Tibial nerve (tissue), 4 donors: ENCODE data around the gene GANAB. TPM values are rescaled to one million over a fixed set of nuclear protein-coding genes. Genes with fewer than 3 reads are reported as not detected.

Experiments
- DNase-seq, 2 donors: peaks; one replicate each; pipeline ENCODE4 v3.0.0-alpha.2; 2019; ENCODE audit warnings: low spot score in 2 of 2
- H3K27ac ChIP-seq, 4 donors: fragments of 200-600 bp; sonication (generic) in 3 of 4; one replicate each; pipeline ENCODE4 v1.5.1; 2017 to 2019; ENCODE audit warnings: mild to moderate bottlenecking in 1 of 4
- H3K27me3 ChIP-seq, 2 donors: fragments of 200-600 bp; sonication (generic) in 1 of 2; one replicate each; pipeline versions ENCODE4 v1.5.1 to v1.6.0; 2017 to 2019
- H3K36me3 ChIP-seq, 3 donors: fragments of 200-600 bp; sonication (generic); one replicate each; pipeline ENCODE4 v1.5.1; 2018 to 2019
- H3K4me1 ChIP-seq, 4 donors: fragments of 200-600 bp; sonication (generic) in 3 of 4; one replicate each; pipeline ENCODE4 v1.5.1; 2017 to 2019
- H3K4me3 ChIP-seq, 4 donors: fragments of 200-600 bp; sonication (generic) in 3 of 4; one replicate each; pipeline ENCODE4 v1.5.1; 2017 to 2019; ENCODE audit warnings: mild to moderate bottlenecking in 1 of 4, moderate library complexity in 1 of 4
- H3K9me3 ChIP-seq, 4 donors: fragments of 200-600 bp; sonication (generic) in 3 of 4; one replicate each; pipeline ENCODE4 v1.5.1; 2017 to 2019
- EP300 ChIP-seq, 2 donors: sonication (generic); formaldehyde crosslinking; IDR thresholded peaks; one replicate each; pipeline ENCODE4 v1.6.1; 2017; ENCODE audit warnings: antibody characterized with exemption in 2 of 2, mild to moderate bottlenecking in 1 of 2
- POLR2A ChIP-seq, 2 donors: fragments of 450-650 bp; IDR thresholded peaks; one replicate each; pipeline ENCODE4 v1.6.1; 2017; ENCODE audit warnings: antibody characterized with exemption in 2 of 2, mild to moderate bottlenecking in 2 of 2, moderate library complexity in 2 of 2
- WGBS, 2 donors: methylation state at CpG; one replicate each; pipeline ENCODE4 v1.1.5; 2018; 5-methylcytosine and 5-hydroxymethylcytosine counted together
- total RNA-seq, 4 donors: library from RNA; depleted of rRNA; stranded (reverse); fragments of >200 nt; gene quantifications; one replicate each; pipeline ENCODE4 v1.1.0, GENCODE V29; 2016
- TF ChIP-seq, protein P1 (sequence below), 5 experiments: fragments of 200-600 bp in 3 of 5; fragments of 450-650 bp in 2 of 5; sonication (generic) in 3 of 5; IDR thresholded peaks; one replicate each; pipeline ENCODE4 v1.5.1; 2016 to 2019; ENCODE audit warnings: antibody characterized with exemption in 5 of 5, mild to moderate bottlenecking in 3 of 5, moderate library complexity in 2 of 5

GANAB gene
- total RNA-seq, 4 donors from 2014 or later, result 107 to 150 (median 121) TPM

DNA sequence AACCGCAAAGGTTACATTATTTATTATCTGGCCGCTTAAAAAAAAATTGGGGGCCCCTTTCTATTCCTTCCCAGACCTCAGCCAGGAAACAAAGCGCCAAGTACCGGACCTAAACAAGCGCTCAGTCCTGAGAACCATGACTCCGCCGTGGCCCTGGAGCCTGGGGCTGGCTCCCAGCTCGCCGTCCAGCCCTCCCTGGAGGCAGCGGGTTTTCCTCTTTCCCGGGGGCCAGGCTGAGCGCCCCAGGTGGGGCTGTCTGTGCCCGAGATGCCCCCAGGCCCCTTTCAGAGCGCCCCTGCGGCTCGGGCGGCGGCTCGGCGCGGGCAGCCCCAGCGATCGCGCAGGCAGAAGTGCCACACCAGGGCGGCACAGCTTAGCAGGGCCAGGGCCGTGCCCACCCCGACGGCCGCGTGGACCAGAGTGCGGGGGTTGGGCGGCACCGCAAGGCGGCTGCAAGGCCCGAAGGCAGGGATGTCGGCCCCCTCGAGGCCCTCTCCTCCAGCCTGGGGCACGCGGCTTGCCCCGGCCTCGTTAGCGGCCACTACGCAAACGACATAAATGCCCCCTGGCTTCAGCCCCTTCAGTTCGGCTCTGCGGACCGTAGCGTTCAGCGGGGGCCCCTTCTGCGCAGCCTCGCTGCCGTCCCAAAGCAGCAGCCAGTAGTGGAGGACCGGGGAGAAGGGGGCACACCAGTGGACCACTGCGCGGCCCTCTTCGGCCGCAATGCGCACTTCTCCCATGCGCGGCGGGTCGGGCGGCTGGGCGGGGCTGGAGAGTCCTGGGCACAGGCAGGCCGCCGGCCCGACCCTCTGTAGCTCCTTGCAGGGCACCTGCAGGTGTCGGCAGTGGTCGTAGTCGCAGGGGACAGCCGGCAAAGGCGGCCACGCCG is 41.3 kb upstream of the GANAB start:
- H3K9me3 ChIP-seq, result no peaks in the 10 kb centered on the region
- H3K4me1 ChIP-seq, result peaks cover 0 to 24% (median 3%) of the 10 kb centered on the region in 4 donors
- no peak for DNase-seq
- peaks cover 0 to 13% of the 10 kb centered on the region in 2 donors for H3K27me3 ChIP-seq
- peaks cover 0 to 31% (median 3%) of the 10 kb centered on the region in 3 donors for H3K36me3 ChIP-seq
- 36 to 47% methylated on average over 49 to 51 of the region's 74 CpGs for WGBS, 2 donors
- H3K4me3 ChIP-seq, result peak overlapping the region; percentile 18 to 47 (median 25)
- TF ChIP-seq POLR2A (IDR thresholded peaks at IDR 0.05) (no peak), EP300 (IDR thresholded peaks at IDR 0.05) (no peak)
- TF ChIP-seq, protein P1, sequence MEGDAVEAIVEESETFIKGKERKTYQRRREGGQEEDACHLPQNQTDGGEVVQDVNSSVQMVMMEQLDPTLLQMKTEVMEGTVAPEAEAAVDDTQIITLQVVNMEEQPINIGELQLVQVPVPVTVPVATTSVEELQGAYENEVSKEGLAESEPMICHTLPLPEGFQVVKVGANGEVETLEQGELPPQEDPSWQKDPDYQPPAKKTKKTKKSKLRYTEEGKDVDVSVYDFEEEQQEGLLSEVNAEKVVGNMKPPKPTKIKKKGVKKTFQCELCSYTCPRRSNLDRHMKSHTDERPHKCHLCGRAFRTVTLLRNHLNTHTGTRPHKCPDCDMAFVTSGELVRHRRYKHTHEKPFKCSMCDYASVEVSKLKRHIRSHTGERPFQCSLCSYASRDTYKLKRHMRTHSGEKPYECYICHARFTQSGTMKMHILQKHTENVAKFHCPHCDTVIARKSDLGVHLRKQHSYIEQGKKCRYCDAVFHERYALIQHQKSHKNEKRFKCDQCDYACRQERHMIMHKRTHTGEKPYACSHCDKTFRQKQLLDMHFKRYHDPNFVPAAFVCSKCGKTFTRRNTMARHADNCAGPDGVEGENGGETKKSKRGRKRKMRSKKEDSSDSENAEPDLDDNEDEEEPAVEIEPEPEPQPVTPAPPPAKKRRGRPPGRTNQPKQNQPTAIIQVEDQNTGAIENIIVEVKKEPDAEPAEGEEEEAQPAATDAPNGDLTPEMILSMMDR (IDR thresholded peaks at IDR 0.05), result no peak
- H3K27ac ChIP-seq, result peak overlapping the region; percentile 22 to 81 (median 65)

DNA sequence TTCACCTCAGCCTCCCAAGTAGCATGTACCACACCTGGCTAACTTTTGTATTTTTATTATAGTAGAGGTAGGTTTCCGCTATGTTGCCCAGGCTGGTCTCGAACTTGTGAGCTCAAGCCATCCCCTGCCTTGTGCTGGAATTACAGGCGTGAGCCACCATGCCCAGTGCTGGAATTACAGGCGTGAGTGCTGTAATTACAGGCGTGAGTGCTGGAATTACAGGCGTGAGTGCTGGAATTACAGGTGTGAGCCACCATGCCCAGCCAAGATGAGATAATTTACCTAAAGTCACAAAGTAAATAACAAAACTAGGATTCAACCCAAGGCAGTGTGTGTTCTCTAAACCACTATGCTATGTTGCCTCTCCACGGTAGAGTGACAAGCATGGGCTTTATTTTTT is 36.1 kb upstream of the GANAB start:
- H3K36me3 ChIP-seq, result peaks cover 0 to 5% (median 0%) of the 10 kb centered on the region in 3 donors
- whole genome bisulfite sequencing, 2 donors, result 91 to 93% methylated on average over 7 of the region's 7 CpGs
- peaks cover 0 to 2% of the 10 kb centered on the region in 2 donors for H3K27me3 ChIP-seq
- no peak overlapping the region for H3K4me3 ChIP-seq
- DNase-seq, result no peak
- no peak overlapping the region for H3K27ac ChIP-seq
- peaks cover 0 to 35% (median 14%) of the 10 kb centered on the region in 4 donors for H3K4me1 ChIP-seq
- no peaks in the 10 kb centered on the region for H3K9me3 ChIP-seq
- TF ChIP-seq, protein P1 (IDR thresholded peaks at IDR 0.05), result no peak
- no peak for TF ChIP-seq EP300 (IDR thresholded peaks at IDR 0.05)
- TF ChIP-seq POLR2A (IDR thresholded peaks at IDR 0.05), result no peak

DNA sequence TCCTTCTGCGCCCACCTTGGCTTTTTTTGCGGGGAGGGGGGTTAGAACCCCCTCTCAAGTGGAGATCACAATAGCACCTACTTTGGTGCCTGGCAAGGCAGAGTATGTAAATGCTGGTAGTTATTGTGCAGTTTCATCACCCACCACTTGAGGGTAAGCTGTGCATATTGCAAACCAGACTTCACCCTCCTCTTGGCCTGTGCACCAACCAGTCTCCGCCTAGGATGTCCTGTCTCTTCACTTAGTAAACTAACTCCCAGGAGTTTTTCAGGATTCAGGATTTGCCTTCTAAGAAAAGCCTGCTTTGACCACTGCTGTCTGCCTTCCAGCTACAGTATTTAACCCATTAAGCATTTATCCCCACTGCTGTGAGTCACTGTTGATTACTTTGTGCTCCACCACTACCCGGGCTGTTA is 34.4 kb upstream of the GANAB start:
- peak overlapping the region in 2 of 4 donors; percentile 36 to 43 for H3K27ac ChIP-seq
- H3K4me3 ChIP-seq, result no peak overlapping the region
- no peaks in the 10 kb centered on the region for H3K9me3 ChIP-seq
- DNase-seq, result peak in 1 of 2 donors; percentile 69
- H3K27me3 ChIP-seq, result no peaks in the 10 kb centered on the region
- peaks cover 0 to 22% (median 0%) of the 10 kb centered on the region in 3 donors for H3K36me3 ChIP-seq
- TF ChIP-seq POLR2A (IDR thresholded peaks at IDR 0.05), result no peak
- peak in 1 of 2 donors; percentile 28 for TF ChIP-seq EP300 (IDR thresholded peaks at IDR 0.05)
- TF ChIP-seq, protein P1 (IDR thresholded peaks at IDR 0.05), result peak; percentile 37 to 71 (median 39)
- H3K4me1 ChIP-seq, result peaks cover 0 to 47% (median 15%) of the 10 kb centered on the region in 4 donors
- 43 to 47% methylated on average over 4 of the region's 4 CpGs for WGBS, 2 donors

DNA sequence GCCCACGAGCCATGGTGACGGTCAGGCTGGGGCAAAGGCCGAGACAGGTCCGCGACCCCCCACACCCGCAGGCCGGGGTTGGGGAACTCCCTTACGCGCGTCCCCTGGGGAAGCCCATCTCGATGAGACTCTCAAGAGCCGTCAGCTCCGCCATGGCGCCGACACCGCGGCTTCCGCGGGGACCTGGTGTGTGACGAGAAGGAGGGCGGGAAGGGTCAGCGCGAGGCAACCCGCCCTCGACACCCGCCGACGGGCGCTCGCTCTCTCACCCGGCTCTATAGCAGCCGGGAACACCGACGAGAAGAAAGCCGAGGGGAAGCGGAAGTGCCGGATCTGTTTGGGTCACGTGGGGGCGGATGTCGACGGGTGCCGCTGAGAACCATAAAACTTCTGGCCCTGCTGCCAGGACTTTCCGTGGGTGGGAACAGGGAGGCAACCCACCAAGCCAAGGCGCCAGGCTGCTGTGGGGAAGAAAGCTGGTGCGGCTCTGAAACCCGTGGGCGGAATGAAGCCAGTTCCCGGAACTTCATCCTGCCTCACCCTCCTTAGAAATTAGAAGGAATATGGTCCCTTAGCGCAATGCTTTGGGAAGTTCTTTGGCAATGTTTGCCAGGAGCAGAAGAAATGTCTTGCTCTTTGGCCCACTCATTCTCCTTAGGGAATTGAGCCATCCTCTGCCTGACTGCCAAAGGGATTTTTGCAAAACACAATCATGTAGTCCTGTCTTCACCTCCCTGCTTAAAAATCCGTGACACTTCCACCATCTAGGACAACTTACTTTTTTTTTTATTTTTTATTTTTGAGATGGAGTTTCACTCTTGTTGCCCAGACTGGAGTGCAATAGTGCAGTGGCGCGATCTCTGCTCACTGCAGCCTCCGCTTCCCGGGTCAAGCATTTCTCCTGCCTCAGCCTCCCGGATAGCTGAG is 32.6 kb upstream of the GANAB start, which contains the start of gene UBXN1:
TSS of gene UBXN1 (minus strand) at position 304 of the 927 bp plus-strand sequence. CDS start at position 154, 150 bp downstream.
- TF ChIP-seq EP300 (IDR thresholded peaks at IDR 0.05), result peak; percentile 67 to 95
- peak in 1 of 2 donors; percentile 53 for TF ChIP-seq POLR2A (IDR thresholded peaks at IDR 0.05)
- TF ChIP-seq, protein P1 (IDR thresholded peaks at IDR 0.05), result peak in 1 of 5 experiments; percentile 38
- Histone ChIP-seq H3K4me1 (peaks cover 0 to 53% (median 15%) of the 10 kb centered on the region in 4 donors), H3K9me3 (no peaks in the 10 kb centered on the region), H3K27me3 (no peaks in the 10 kb centered on the region), H3K4me3 (peak within 1 kb of the TSS; percentile 78 to 97 (median 93)), H3K36me3 (peaks cover 0 to 40% (median 0%) of the 10 kb centered on the region in 3 donors), H3K27ac (peak within 1 kb of the TSS; percentile 60 to 93 (median 90))
- WGBS, 2 donors, result 8 to 9% methylated on average over 31 to 33 of the region's 55 CpGs
- peak; percentile 89 to 94 for DNase-seq
